Measurements from ENCODE around the gene NR2C2.
A peak's percentile ranks its signal among the peaks of the same experiment; 100 is the strongest.

NR2C2 gene

GRCh38 chr3:14929310-14930074 lies 17.9 kb upstream of the NR2C2 start:
- Histone ChIP-seq H3K27me3 (ENCODE audit: insufficient read depth, poor library complexity, severe bottlenecking) (no peaks in the 10 kb centered on the region), H3K4me3 (replicated peaks; ENCODE audit: insufficient read depth, low read length) (no peak overlapping the region), H3K27ac (replicated peaks) (no peak overlapping the region)
- TF ChIP-seq GABPA (IDR thresholded peaks at IDR 0.05; ENCODE audit: low read depth) (no peak), SPI1 (IDR thresholded peaks at IDR 0.05; ENCODE audit: borderline replicate concordance, low read depth) (0 out of 2 replicates have a peak, but pooled peaks have one; percentile 37)
- no peak for DNase-seq (ENCODE audit: low read depth in 1 of 2, low spot score in 1 of 2)

GRCh38 chr3:14933820-14934425 lies 13.5 kb upstream of the NR2C2 start:
- no peak for DNase-seq (ENCODE audit: low read depth in 1 of 2, low spot score in 1 of 2)
- TF ChIP-seq SPI1 (IDR thresholded peaks at IDR 0.05; ENCODE audit: borderline replicate concordance, low read depth): no peak
- Histone ChIP-seq H3K4me3 (replicated peaks; ENCODE audit: insufficient read depth, low read length) (no peak overlapping the region), H3K27ac (replicated peaks) (no peak overlapping the region), H3K27me3 (ENCODE audit: insufficient read depth, poor library complexity, severe bottlenecking) (no peaks in the 10 kb centered on the region)

GRCh38 chr3:14935592-14936345 lies 11.6 kb upstream of the NR2C2 start:
- Histone ChIP-seq H3K27me3 (ENCODE audit: insufficient read depth, poor library complexity, severe bottlenecking) (no peaks in the 10 kb centered on the region), H3K4me3 (replicated peaks; ENCODE audit: insufficient read depth, low read length) (no peak overlapping the region), H3K27ac (replicated peaks) (no peak overlapping the region)
- no peak for DNase-seq (ENCODE audit: low read depth in 1 of 2, low spot score in 1 of 2)
- no peak for TF ChIP-seq CTCF (IDR thresholded peaks at IDR 0.05; ENCODE audit: insufficient read depth, low read length)
- no peak for TF ChIP-seq GABPA (IDR thresholded peaks at IDR 0.05; ENCODE audit: low read depth)
- TF ChIP-seq SPI1 (IDR thresholded peaks at IDR 0.05; ENCODE audit: borderline replicate concordance, low read depth): no peak
- TF ChIP-seq, protein P1, sequence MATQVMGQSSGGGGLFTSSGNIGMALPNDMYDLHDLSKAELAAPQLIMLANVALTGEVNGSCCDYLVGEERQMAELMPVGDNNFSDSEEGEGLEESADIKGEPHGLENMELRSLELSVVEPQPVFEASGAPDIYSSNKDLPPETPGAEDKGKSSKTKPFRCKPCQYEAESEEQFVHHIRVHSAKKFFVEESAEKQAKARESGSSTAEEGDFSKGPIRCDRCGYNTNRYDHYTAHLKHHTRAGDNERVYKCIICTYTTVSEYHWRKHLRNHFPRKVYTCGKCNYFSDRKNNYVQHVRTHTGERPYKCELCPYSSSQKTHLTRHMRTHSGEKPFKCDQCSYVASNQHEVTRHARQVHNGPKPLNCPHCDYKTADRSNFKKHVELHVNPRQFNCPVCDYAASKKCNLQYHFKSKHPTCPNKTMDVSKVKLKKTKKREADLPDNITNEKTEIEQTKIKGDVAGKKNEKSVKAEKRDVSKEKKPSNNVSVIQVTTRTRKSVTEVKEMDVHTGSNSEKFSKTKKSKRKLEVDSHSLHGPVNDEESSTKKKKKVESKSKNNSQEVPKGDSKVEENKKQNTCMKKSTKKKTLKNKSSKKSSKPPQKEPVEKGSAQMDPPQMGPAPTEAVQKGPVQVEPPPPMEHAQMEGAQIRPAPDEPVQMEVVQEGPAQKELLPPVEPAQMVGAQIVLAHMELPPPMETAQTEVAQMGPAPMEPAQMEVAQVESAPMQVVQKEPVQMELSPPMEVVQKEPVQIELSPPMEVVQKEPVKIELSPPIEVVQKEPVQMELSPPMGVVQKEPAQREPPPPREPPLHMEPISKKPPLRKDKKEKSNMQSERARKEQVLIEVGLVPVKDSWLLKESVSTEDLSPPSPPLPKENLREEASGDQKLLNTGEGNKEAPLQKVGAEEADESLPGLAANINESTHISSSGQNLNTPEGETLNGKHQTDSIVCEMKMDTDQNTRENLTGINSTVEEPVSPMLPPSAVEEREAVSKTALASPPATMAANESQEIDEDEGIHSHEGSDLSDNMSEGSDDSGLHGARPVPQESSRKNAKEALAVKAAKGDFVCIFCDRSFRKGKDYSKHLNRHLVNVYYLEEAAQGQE (IDR thresholded peaks at IDR 0.05; ENCODE audit: insufficient replicate concordance, low read depth): no peak
- no peak for TF ChIP-seq POLR2AphosphoS5 (IDR thresholded peaks at IDR 0.05; ENCODE audit: low read depth)

- Histone ChIP-seq H3K27me3 (ENCODE audit: insufficient read depth, poor library complexity, severe bottlenecking) (no peaks in the 10 kb centered on the region), H3K27ac (replicated peaks) (peak overlapping the region; percentile 50), H3K4me3 (replicated peaks; ENCODE audit: insufficient read depth, low read length) (no peak overlapping the region)
- TF ChIP-seq GABPA (IDR thresholded peaks at IDR 0.05; ENCODE audit: low read depth) (no peak), SPI1 (IDR thresholded peaks at IDR 0.05; ENCODE audit: borderline replicate concordance, low read depth) (peak; percentile 30; the same call in 1 of the 2 replicates), CTCF (IDR thresholded peaks at IDR 0.05; ENCODE audit: insufficient read depth, low read length) (no peak), POLR2AphosphoS5 (IDR thresholded peaks at IDR 0.05; ENCODE audit: low read depth) (0 out of 2 replicates have a peak, but pooled peaks have one; percentile 32)
- TF ChIP-seq, protein P1 (IDR thresholded peaks at IDR 0.05; ENCODE audit: insufficient replicate concordance, low read depth): no peak
- peak; percentile 89 to 90 for DNase-seq (ENCODE audit: low read depth in 1 of 2, low spot score in 1 of 2)
Observed at GRCh38 chr3:14938954-14939353, 8.4 kb upstream of the NR2C2 start.
